HCT116 (cell line): ENCODE results near the gene METTL2B. TPM values are rescaled to one million over a fixed set of nuclear protein-coding genes. Genes with fewer than 3 reads are reported as not detected.

Experiments used
- ATAC-seq: fragments of 200-7000 bp; cut with Tn5 transposase; 2 replicates; pipeline ENCODE4 v1.9.1; 2020; ENCODE audit warnings: mild to moderate bottlenecking, moderate library complexity
- BruUV-seq: library from RNA; stranded (reverse); fragments of 400-500 nt; replicated peaks from 2 replicates; lab custom pipeline; 2021; lab: Mats Ljungman, UMichigan
- CTCF ChIA-PET: fragments of 300-600 bp; sonication (Branson Sonifier 250); formaldehyde crosslinking; loops from one replicate; lab custom pipeline; 2021; ENCODE audit warnings: antibody characterized with exemption; lab: Charles Lee
- POLR2A ChIA-PET: fragments of 300-600, 350-600 bp; sonication (Branson Sonifier 250); formaldehyde crosslinking; loops from one replicate; lab custom pipeline; 2021; ENCODE audit warnings: antibody characterized with exemption; lab: Charles Lee
- RAD21 ChIA-PET, 2 experiments: fragments of 300-600 bp; sonication (Branson Sonifier 250); formaldehyde crosslinking; loops; one replicate each; lab custom pipeline; 2023; ENCODE audit warnings: low total read pairs in 2 of 2; ENCODE audit not compliant: uncharacterized antibody in 2 of 2, unreplicated experiment in 2 of 2, low non-redundant PET in 1 of 2; lab: Charles Lee
- DNase-seq: peaks from one replicate; pipeline ENCODE4 v3.0.0-alpha.2; 2010; ENCODE audit warnings: low read depth, low spot score
- H2AFZ ChIP-seq: fragments of 200-600 bp; shearing (Covaris generic), sonication (generic); 2 replicates; pipeline ENCODE4 v1.6.1; 2017; ENCODE audit warnings: low read depth, mixed run types, mixed read lengths, antibody characterized with exemption, low read length; ENCODE audit not compliant: poor library complexity, severe bottlenecking
- H3K27ac ChIP-seq: 2 replicates; pipeline ENCODE4 v1.5.1; 2012; ENCODE audit warnings: low read depth, low read length
- H3K27me3 ChIP-seq: fragments of 200-600 bp; sonication (generic); 2 replicates; pipeline ENCODE4 v1.6.1; 2016; ENCODE audit warnings: mixed run types, low read length, mixed read lengths; ENCODE audit not compliant: insufficient read depth
- H3K36me3 ChIP-seq, 2 experiments: fragments of 200-500 bp in 1 of 2; fragments of 200-600 bp in 1 of 2; sonication (Bioruptor generic) in 1 of 2; sonication (generic) in 1 of 2; 2 replicates each; pipeline versions ENCODE4 v1.5.1 to v1.6.1; 2014 to 2016; ENCODE audit warnings: low read length in 2 of 2, inconsistent platforms in 1 of 2, mixed read lengths in 1 of 2, mixed run types in 1 of 2; ENCODE audit not compliant: insufficient read depth in 2 of 2, control insufficient read depth in 1 of 2
- H3K4me1 ChIP-seq, 2 experiments: fragments of 200-600 bp in 1 of 2; sonication (generic) in 1 of 2; 2 replicates each; pipeline versions ENCODE4 v1.5.1 to v1.6.1; 2012 to 2017; ENCODE audit warnings: low read length in 2 of 2, inconsistent platforms in 1 of 2, mild to moderate bottlenecking in 1 of 2, mixed read lengths in 1 of 2, mixed run types in 1 of 2, moderate library complexity in 1 of 2; ENCODE audit not compliant: insufficient read depth in 2 of 2, control insufficient read depth in 1 of 2
- H3K4me2 ChIP-seq: fragments of 200-600 bp; sonication (generic); 2 replicates; pipeline ENCODE4 v1.6.1; 2017; ENCODE audit warnings: mixed run types, low read length, mixed read lengths
- H3K4me3 ChIP-seq, 2 experiments: fragments of 200-600 bp in 1 of 2; sonication (generic) in 1 of 2; replicated peaks in 1 of 2; 2 replicates each; pipeline ENCODE4 v1.5.1; 2011 to 2016; ENCODE audit warnings: low read length in 2 of 2, control low read depth in 1 of 2, low read depth in 1 of 2, mild to moderate bottlenecking in 1 of 2, mixed read lengths in 1 of 2, mixed run types in 1 of 2
- H3K79me2 ChIP-seq: fragments of 200-600 bp; sonication (generic); 2 replicates; pipeline ENCODE4 v1.6.1; 2017; ENCODE audit warnings: mild to moderate bottlenecking, mixed run types, low read length, moderate library complexity, mixed read lengths; ENCODE audit not compliant: insufficient read depth
- H3K9ac ChIP-seq: fragments of 200-600 bp; sonication (generic); 2 replicates; pipeline ENCODE4 v1.6.1; 2016; ENCODE audit warnings: low read length, mixed read lengths
- H3K9me2 ChIP-seq: fragments of 200-600 bp; sonication (generic), shearing (Covaris generic); 2 replicates; pipeline ENCODE4 v1.6.1; 2017; ENCODE audit warnings: mixed run types, mild to moderate bottlenecking, moderate library complexity; ENCODE audit not compliant: insufficient read depth
- H3K9me3 ChIP-seq, 2 experiments: fragments of 200-500 bp in 1 of 2; fragments of 200-600 bp in 1 of 2; sonication (Bioruptor generic) in 1 of 2; sonication (generic) in 1 of 2; 2 replicates each; pipeline ENCODE4 v1.6.1; 2014 to 2017; ENCODE audit warnings: low read length in 2 of 2, mixed read lengths in 2 of 2, inconsistent platforms in 1 of 2, low read depth in 1 of 2, mild to moderate bottlenecking in 1 of 2, mixed run types in 1 of 2, moderate library complexity in 1 of 2; ENCODE audit not compliant: control insufficient read depth in 1 of 2, insufficient read depth in 1 of 2
- H4K20me1 ChIP-seq: fragments of 200-600 bp; sonication (generic), shearing (Covaris generic); 2 replicates; pipeline ENCODE4 v1.6.1; 2017; ENCODE audit warnings: mixed run types, mild to moderate bottlenecking, moderate library complexity; ENCODE audit not compliant: insufficient read depth
- EZH2 ChIP-seq: fragments of 200-600 bp; sonication (generic); IDR thresholded peaks from 2 replicates; pipeline ENCODE4 v1.6.1; 2017; ENCODE audit warnings: antibody characterized with exemption, mixed run types
- EZH2phosphoT487 ChIP-seq: fragments of 200-600 bp; IDR thresholded peaks from 2 replicates; pipeline ENCODE4 v1.6.1; 2018; ENCODE audit warnings: antibody characterized with exemption, borderline replicate concordance
- FOSL1 ChIP-seq: IDR thresholded peaks from 2 replicates; pipeline ENCODE4 v1.6.1; 2012; ENCODE audit warnings: low read depth
- POLR2AphosphoS5 ChIP-seq: IDR thresholded peaks from 2 replicates; pipeline ENCODE4 v1.6.1; 2011; ENCODE audit warnings: mild to moderate bottlenecking, low read depth, low read length, moderate library complexity
- SP1 ChIP-seq: IDR thresholded peaks from 2 replicates; pipeline ENCODE4 v1.6.1; 2012; ENCODE audit warnings: low read depth
- SRF ChIP-seq: IDR thresholded peaks from 2 replicates; pipeline ENCODE4 v1.6.1; 2012; ENCODE audit warnings: low read depth
- ZNF274 ChIP-seq: fragments of 200-500 bp; sonication (Bioruptor generic); IDR thresholded peaks from 2 replicates; pipeline ENCODE4 v1.6.1; 2014; ENCODE audit warnings: mild to moderate bottlenecking, low read depth, low read length, inconsistent platforms
- intact Hi-C: fragments of 100-400 bp; cut with micrococcal nuclease; formaldehyde crosslinking; loops from 2 replicates; pipeline ENCODE4 v1.10.0; 2022
- total RNA-seq: library from RNA; stranded (reverse); gene quantifications from one replicate; pipeline ENCODE4 v1.2.1, GENCODE V29; 2021; ENCODE audit not compliant: unreplicated experiment
- TF ChIP-seq, protein P1 (sequence below): IDR thresholded peaks from 2 replicates; pipeline ENCODE4 v1.6.1; 2012; ENCODE audit warnings: low read depth
- TF ChIP-seq, protein P2 (sequence below): IDR thresholded peaks from 2 replicates; pipeline ENCODE4 v1.6.1; 2011; ENCODE audit warnings: mild to moderate bottlenecking, low read length, moderate library complexity; ENCODE audit not compliant: insufficient replicate concordance; ENCODE audit errors: extremely low read depth

The METTL2B gene
- total RNA-seq, 1 experiment from 2014 or later, result 45.7 TPM

GRCh38 chr7:128434413-128435326, 41.9 kb upstream of the METTL2B start:
- H3K9me2 ChIP-seq, result no peaks in the 10 kb centered on the region
- H3K27me3 ChIP-seq, result no peaks in the 10 kb centered on the region
- RAD21 ChIA-PET, result no interaction called here
- H3K4me2 ChIP-seq, result no peak overlapping the region
- CTCF ChIA-PET, result interaction anchor here (1.0 to 1.8 kb wide), 2 partner anchors 8 to 27 kb away, joined by 3 to 15 read pairs; no protein-coding TSS in a partner anchor
- no peaks in the 10 kb centered on the region for H3K79me2 ChIP-seq
- no peak for DNase-seq
- no peaks in the 10 kb centered on the region for H3K9me3 ChIP-seq
- no TSS peak for BruUV-seq
- no peak overlapping the region for H3K9ac ChIP-seq
- no peaks in the 10 kb centered on the region for H3K36me3 ChIP-seq
- POLR2A ChIA-PET, result no interaction called here
- TF ChIP-seq FOSL1 (no peak), SP1 (no peak), EZH2phosphoT487 (no peak)
- no peak overlapping the region for H3K4me3 ChIP-seq
- ATAC-seq, result no peak
- H3K4me1 ChIP-seq, result peaks cover 0 to 11% of the 10 kb centered on the region in 2 experiments; a peak in 1 of 4 replicates
- intact Hi-C loops, result no loop called here
- no peak overlapping the region for H2AFZ ChIP-seq
- no peaks in the 10 kb centered on the region for H4K20me1 ChIP-seq
- H3K27ac ChIP-seq, result no peak overlapping the region

DNA sequence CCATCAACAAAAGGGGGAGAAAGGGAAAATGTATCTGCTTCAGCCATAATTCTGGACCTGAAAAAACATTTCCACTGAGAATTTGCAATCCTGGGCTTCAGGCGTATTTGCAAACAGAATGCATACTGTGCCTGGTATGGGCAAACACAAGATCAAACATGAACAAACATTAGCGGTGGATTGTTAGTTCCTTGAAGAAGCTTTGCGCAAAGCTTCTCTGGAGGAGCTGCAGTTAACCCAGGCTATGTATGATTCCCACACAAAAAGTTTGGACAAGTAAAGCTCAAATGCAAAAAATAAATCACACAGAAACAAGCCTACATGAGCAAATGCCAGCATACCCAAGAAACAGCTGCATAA, 41.2 kb upstream of the METTL2B start:
- no peak overlapping the region for H3K9ac ChIP-seq
- H3K9me3 ChIP-seq, result no peaks in the 10 kb centered on the region
- H3K79me2 ChIP-seq, result no peaks in the 10 kb centered on the region
- no peak for ATAC-seq
- ChIA-PET POLR2A (no interaction called here), CTCF (interaction anchor here (1.0 to 1.8 kb wide), 2 partner anchors 9 to 26 kb away, joined by 3 to 15 read pairs; no protein-coding TSS in a partner anchor), RAD21 (no interaction called here)
- BruUV-seq, result no TSS peak
- no peak overlapping the region for H3K27ac ChIP-seq
- TF ChIP-seq, protein P1, sequence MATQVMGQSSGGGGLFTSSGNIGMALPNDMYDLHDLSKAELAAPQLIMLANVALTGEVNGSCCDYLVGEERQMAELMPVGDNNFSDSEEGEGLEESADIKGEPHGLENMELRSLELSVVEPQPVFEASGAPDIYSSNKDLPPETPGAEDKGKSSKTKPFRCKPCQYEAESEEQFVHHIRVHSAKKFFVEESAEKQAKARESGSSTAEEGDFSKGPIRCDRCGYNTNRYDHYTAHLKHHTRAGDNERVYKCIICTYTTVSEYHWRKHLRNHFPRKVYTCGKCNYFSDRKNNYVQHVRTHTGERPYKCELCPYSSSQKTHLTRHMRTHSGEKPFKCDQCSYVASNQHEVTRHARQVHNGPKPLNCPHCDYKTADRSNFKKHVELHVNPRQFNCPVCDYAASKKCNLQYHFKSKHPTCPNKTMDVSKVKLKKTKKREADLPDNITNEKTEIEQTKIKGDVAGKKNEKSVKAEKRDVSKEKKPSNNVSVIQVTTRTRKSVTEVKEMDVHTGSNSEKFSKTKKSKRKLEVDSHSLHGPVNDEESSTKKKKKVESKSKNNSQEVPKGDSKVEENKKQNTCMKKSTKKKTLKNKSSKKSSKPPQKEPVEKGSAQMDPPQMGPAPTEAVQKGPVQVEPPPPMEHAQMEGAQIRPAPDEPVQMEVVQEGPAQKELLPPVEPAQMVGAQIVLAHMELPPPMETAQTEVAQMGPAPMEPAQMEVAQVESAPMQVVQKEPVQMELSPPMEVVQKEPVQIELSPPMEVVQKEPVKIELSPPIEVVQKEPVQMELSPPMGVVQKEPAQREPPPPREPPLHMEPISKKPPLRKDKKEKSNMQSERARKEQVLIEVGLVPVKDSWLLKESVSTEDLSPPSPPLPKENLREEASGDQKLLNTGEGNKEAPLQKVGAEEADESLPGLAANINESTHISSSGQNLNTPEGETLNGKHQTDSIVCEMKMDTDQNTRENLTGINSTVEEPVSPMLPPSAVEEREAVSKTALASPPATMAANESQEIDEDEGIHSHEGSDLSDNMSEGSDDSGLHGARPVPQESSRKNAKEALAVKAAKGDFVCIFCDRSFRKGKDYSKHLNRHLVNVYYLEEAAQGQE, result no peak
- TF ChIP-seq, protein P2, sequence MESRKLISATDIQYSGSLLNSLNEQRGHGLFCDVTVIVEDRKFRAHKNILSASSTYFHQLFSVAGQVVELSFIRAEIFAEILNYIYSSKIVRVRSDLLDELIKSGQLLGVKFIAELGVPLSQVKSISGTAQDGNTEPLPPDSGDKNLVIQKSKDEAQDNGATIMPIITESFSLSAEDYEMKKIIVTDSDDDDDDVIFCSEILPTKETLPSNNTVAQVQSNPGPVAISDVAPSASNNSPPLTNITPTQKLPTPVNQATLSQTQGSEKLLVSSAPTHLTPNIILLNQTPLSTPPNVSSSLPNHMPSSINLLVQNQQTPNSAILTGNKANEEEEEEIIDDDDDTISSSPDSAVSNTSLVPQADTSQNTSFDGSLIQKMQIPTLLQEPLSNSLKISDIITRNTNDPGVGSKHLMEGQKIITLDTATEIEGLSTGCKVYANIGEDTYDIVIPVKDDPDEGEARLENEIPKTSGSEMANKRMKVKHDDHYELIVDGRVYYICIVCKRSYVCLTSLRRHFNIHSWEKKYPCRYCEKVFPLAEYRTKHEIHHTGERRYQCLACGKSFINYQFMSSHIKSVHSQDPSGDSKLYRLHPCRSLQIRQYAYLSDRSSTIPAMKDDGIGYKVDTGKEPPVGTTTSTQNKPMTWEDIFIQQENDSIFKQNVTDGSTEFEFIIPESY, result no peak
- no peak for TF ChIP-seq POLR2AphosphoS5
- no peak for TF ChIP-seq SRF
- no peak for TF ChIP-seq ZNF274
- TF ChIP-seq EZH2, result no peak
- H2AFZ ChIP-seq, result no peak overlapping the region
- H3K9me2 ChIP-seq, result no peaks in the 10 kb centered on the region
- no peak overlapping the region for H3K4me3 ChIP-seq
- DNase-seq, result no peak
- intact Hi-C loops, result no loop called here
- no peaks in the 10 kb centered on the region for H3K36me3 ChIP-seq
- no peaks in the 10 kb centered on the region for H4K20me1 ChIP-seq
- H3K27me3 ChIP-seq, result no peaks in the 10 kb centered on the region
- H3K4me2 ChIP-seq, result no peak overlapping the region
- peaks cover 0 to 11% of the 10 kb centered on the region in 2 experiments; a peak in 1 of 4 replicates for H3K4me1 ChIP-seq
